ENCODE measurements around the gene NCAN. TPM values are rescaled to one million over a fixed set of nuclear protein-coding genes. Genes with fewer than 3 reads are reported as not detected.

NCAN gene
- polyA plus RNA-seq, 2 of the 4 experiments (the other 2 are of a cell fraction), result 0.03 to 0.05 TPM

GRCh38 chr19:19192910-19193423 lies 18.8 kb upstream of the NCAN start:
- peak; percentile 9 to 12; a peak in 4 of 6 replicates for ATAC-seq
- peaks cover 18% of the 10 kb centered on the region; the same call in 2 of the 3 replicates for H3K4me1 ChIP-seq
- POLR2A ChIA-PET, result interaction anchor here (0.7 to 2.8 kb wide), 2 partner anchors 10 to 16 kb away, joined by 3 to 19 read pairs; partner anchors contain the start of gene NR2C2AP
- no peak for FAIRE-seq
- WGBS (ENCODE audit: missing lambda C conversion rate), result 1% methylated on average over 11 of the region's 22 CpGs
- H3K4me2 ChIP-seq, result peak overlapping the region; percentile 70
- H3K4me3 ChIP-seq, result peak overlapping the region; percentile 82
- TF ChIP-seq EHMT2 (IDR thresholded peaks at IDR 0.05; ENCODE audit: low read depth), result no peak
- no peak for TF ChIP-seq RARB (CRISPR knock-in tag; IDR thresholded peaks at IDR 0.05)
- TF ChIP-seq POLR2A (IDR thresholded peaks at IDR 0.05; ENCODE audit: low read length), result 0 out of 2 replicates have a peak, but pooled peaks have one; percentile 25
- no peak for TF ChIP-seq MAFK (IDR thresholded peaks at IDR 0.05; ENCODE audit: partially characterized antibody)
- TF ChIP-seq ESRRA (IDR thresholded peaks at IDR 0.05; ENCODE audit: borderline replicate concordance, low read length), result no peak
- TF ChIP-seq HOXB13 (CRISPR knock-in tag; IDR thresholded peaks at IDR 0.05; ENCODE audit: low read depth), result no peak
- CTCF ChIA-PET, result interaction anchor here (0.5 to 0.9 kb wide), 4 partner anchors 15 to 298 kb away, joined by 3 read pairs; no protein-coding TSS in a partner anchor
- no peak for DNase-seq (ENCODE audit: low read depth in 1 of 2, low spot score in 1 of 2)
- no peaks in the 10 kb centered on the region for H3K9me3 ChIP-seq
- peak overlapping the region; percentile 91 to 94 for H3K27ac ChIP-seq

GRCh38 chr19:19193926-19194325 lies 17.8 kb upstream of the NCAN start:
- Histone ChIP-seq H3K9me3 (no peaks in the 10 kb centered on the region), H3K4me3 (no peak overlapping the region), H3K4me1 (peaks cover 18% of the 10 kb centered on the region; the same call in 2 of the 3 replicates), H3K27ac (peak overlapping the region in 1 of 2 experiments; percentile 94; a peak in 2 of 6 replicates), H3K4me2 (peak overlapping the region; percentile 70)
- no peak for DNase-seq (ENCODE audit: low read depth in 1 of 2, low spot score in 1 of 2)
- POLR2A ChIA-PET, result interaction anchor here (0.7 to 2.8 kb wide), 2 partner anchors 9 to 15 kb away, joined by 3 to 19 read pairs; partner anchors contain the start of gene NR2C2AP
- no peak for FAIRE-seq
- ATAC-seq, result no peak
- CTCF ChIA-PET, result interaction anchor here (0.7 to 1.5 kb wide), 3 partner anchors 8 to 119 kb away, joined by 3 to 4 read pairs (median 3); no protein-coding TSS in a partner anchor
- WGBS (ENCODE audit: missing lambda C conversion rate), result 71% methylated on average over 5 of the region's 5 CpGs
- TF ChIP-seq FOXS1 (CRISPR knock-in tag; IDR thresholded peaks at IDR 0.05), result no peak
- no peak for TF ChIP-seq KDM5A (IDR thresholded peaks at IDR 0.05)
- no peak for TF ChIP-seq KDM1A (IDR thresholded peaks at IDR 0.05; ENCODE audit: low read depth)
- no peak for TF ChIP-seq HOXB5 (CRISPR knock-in tag; IDR thresholded peaks at IDR 0.05)
- no peak for TF ChIP-seq ELK1 (IDR thresholded peaks at IDR 0.05; ENCODE audit: low read depth, low read length)
- no peak for TF ChIP-seq EHMT2 (IDR thresholded peaks at IDR 0.05; ENCODE audit: low read depth)
- TF ChIP-seq BHLHE40 (IDR thresholded peaks at IDR 0.05; ENCODE audit: low read depth, low read length), result no peak
- TF ChIP-seq HOXA7 (CRISPR knock-in tag; IDR thresholded peaks at IDR 0.05), result no peak
- TF ChIP-seq TP53 (CRISPR knock-in tag; IDR thresholded peaks at IDR 0.05), result no peak
- no peak for TF ChIP-seq NPAS2 (CRISPR knock-in tag; IDR thresholded peaks at IDR 0.05; ENCODE audit: borderline replicate concordance)
- no peak for TF ChIP-seq ZFP36 (IDR thresholded peaks at IDR 0.05; ENCODE audit: borderline replicate concordance, partially characterized antibody)
- TF ChIP-seq MAFK (IDR thresholded peaks at IDR 0.05; ENCODE audit: partially characterized antibody), result no peak
- TF ChIP-seq RNF2 (IDR thresholded peaks at IDR 0.05; ENCODE audit: borderline replicate concordance, low read depth), result no peak
- TF ChIP-seq NFE2L2 (conservative IDR thresholded peaks at IDR 0.05; ENCODE audit: low read length), result no peak
- no peak for TF ChIP-seq SMC3 (IDR thresholded peaks at IDR 0.05)
- TF ChIP-seq RFX5 (IDR thresholded peaks at IDR 0.05), result no peak
- TF ChIP-seq POLR2A (IDR thresholded peaks at IDR 0.05; ENCODE audit: low read length), result no peak
- TF ChIP-seq CEBPB (IDR thresholded peaks at IDR 0.05), result no peak
- TF ChIP-seq PBX3 (IDR thresholded peaks at IDR 0.05), result no peak
